A549 (cell line): Measurements from ENCODE around the gene SWAP70.

ENCODE experiments used
- CTCF ChIP-seq: fragments of >200 bp; sonication (Bioruptor Twin); formaldehyde crosslinking; IDR thresholded peaks from 3 replicates; pipeline ENCODE4 v1.5.1; 2016
- SREBF2 ChIP-seq: fragments of 450-650 bp; IDR thresholded peaks from 2 replicates; pipeline ENCODE4 v1.6.1; 2014; ENCODE audit warnings: mild to moderate bottlenecking, moderate library complexity

- no peak for TF ChIP-seq CTCF
- TF ChIP-seq SREBF2 = no peak
These were observed 37.9 kb downstream of the SWAP70 start for GRCh38 chr11:9701799-9702198.
